HCT116 (cell line): ENCODE results near the gene GFI1B. TPM values are rescaled to one million over a fixed set of nuclear protein-coding genes. Genes with fewer than 3 reads are reported as not detected.

ENCODE experiments used
- ATAC-seq: fragments of 200-7000 bp; cut with Tn5 transposase; 2 replicates; pipeline ENCODE4 v1.9.1; 2020; ENCODE audit warnings: mild to moderate bottlenecking, moderate library complexity
- BruUV-seq: library from RNA; stranded (reverse); fragments of 400-500 nt; replicated peaks from 2 replicates; lab custom pipeline; 2021; lab: Mats Ljungman, UMichigan
- CTCF ChIA-PET: fragments of 300-600 bp; sonication (Branson Sonifier 250); formaldehyde crosslinking; loops from one replicate; lab custom pipeline; 2021; ENCODE audit warnings: antibody characterized with exemption; lab: Charles Lee
- POLR2A ChIA-PET: fragments of 300-600, 350-600 bp; sonication (Branson Sonifier 250); formaldehyde crosslinking; loops from one replicate; lab custom pipeline; 2021; ENCODE audit warnings: antibody characterized with exemption; lab: Charles Lee
- RAD21 ChIA-PET, 2 experiments: fragments of 300-600 bp; sonication (Branson Sonifier 250); formaldehyde crosslinking; loops; one replicate each; lab custom pipeline; 2023; ENCODE audit warnings: low total read pairs in 2 of 2; ENCODE audit not compliant: uncharacterized antibody in 2 of 2, unreplicated experiment in 2 of 2, low non-redundant PET in 1 of 2; lab: Charles Lee
- DNase-seq: peaks from one replicate; pipeline ENCODE4 v3.0.0-alpha.2; 2010; ENCODE audit warnings: low read depth, low spot score
- H2AFZ ChIP-seq: fragments of 200-600 bp; shearing (Covaris generic), sonication (generic); 2 replicates; pipeline ENCODE4 v1.6.1; 2017; ENCODE audit warnings: low read depth, mixed run types, mixed read lengths, antibody characterized with exemption, low read length; ENCODE audit not compliant: poor library complexity, severe bottlenecking
- H3K27ac ChIP-seq: 2 replicates; pipeline ENCODE4 v1.5.1; 2012; ENCODE audit warnings: low read depth, low read length
- H3K27me3 ChIP-seq: fragments of 200-600 bp; sonication (generic); 2 replicates; pipeline ENCODE4 v1.6.1; 2016; ENCODE audit warnings: mixed run types, low read length, mixed read lengths; ENCODE audit not compliant: insufficient read depth
- H3K36me3 ChIP-seq, 2 experiments: fragments of 200-500 bp in 1 of 2; fragments of 200-600 bp in 1 of 2; sonication (Bioruptor generic) in 1 of 2; sonication (generic) in 1 of 2; 2 replicates each; pipeline versions ENCODE4 v1.5.1 to v1.6.1; 2014 to 2016; ENCODE audit warnings: low read length in 2 of 2, inconsistent platforms in 1 of 2, mixed read lengths in 1 of 2, mixed run types in 1 of 2; ENCODE audit not compliant: insufficient read depth in 2 of 2, control insufficient read depth in 1 of 2
- H3K4me1 ChIP-seq, 2 experiments: fragments of 200-600 bp in 1 of 2; sonication (generic) in 1 of 2; 2 replicates each; pipeline versions ENCODE4 v1.5.1 to v1.6.1; 2012 to 2017; ENCODE audit warnings: low read length in 2 of 2, inconsistent platforms in 1 of 2, mild to moderate bottlenecking in 1 of 2, mixed read lengths in 1 of 2, mixed run types in 1 of 2, moderate library complexity in 1 of 2; ENCODE audit not compliant: insufficient read depth in 2 of 2, control insufficient read depth in 1 of 2
- H3K4me2 ChIP-seq: fragments of 200-600 bp; sonication (generic); 2 replicates; pipeline ENCODE4 v1.6.1; 2017; ENCODE audit warnings: mixed run types, low read length, mixed read lengths
- H3K4me3 ChIP-seq, 2 experiments: fragments of 200-600 bp in 1 of 2; sonication (generic) in 1 of 2; replicated peaks in 1 of 2; 2 replicates each; pipeline ENCODE4 v1.5.1; 2011 to 2016; ENCODE audit warnings: low read length in 2 of 2, control low read depth in 1 of 2, low read depth in 1 of 2, mild to moderate bottlenecking in 1 of 2, mixed read lengths in 1 of 2, mixed run types in 1 of 2
- H3K79me2 ChIP-seq: fragments of 200-600 bp; sonication (generic); 2 replicates; pipeline ENCODE4 v1.6.1; 2017; ENCODE audit warnings: mild to moderate bottlenecking, mixed run types, low read length, moderate library complexity, mixed read lengths; ENCODE audit not compliant: insufficient read depth
- H3K9ac ChIP-seq: fragments of 200-600 bp; sonication (generic); 2 replicates; pipeline ENCODE4 v1.6.1; 2016; ENCODE audit warnings: low read length, mixed read lengths
- H3K9me2 ChIP-seq: fragments of 200-600 bp; sonication (generic), shearing (Covaris generic); 2 replicates; pipeline ENCODE4 v1.6.1; 2017; ENCODE audit warnings: mixed run types, mild to moderate bottlenecking, moderate library complexity; ENCODE audit not compliant: insufficient read depth
- H3K9me3 ChIP-seq, 2 experiments: fragments of 200-500 bp in 1 of 2; fragments of 200-600 bp in 1 of 2; sonication (Bioruptor generic) in 1 of 2; sonication (generic) in 1 of 2; 2 replicates each; pipeline ENCODE4 v1.6.1; 2014 to 2017; ENCODE audit warnings: low read length in 2 of 2, mixed read lengths in 2 of 2, inconsistent platforms in 1 of 2, low read depth in 1 of 2, mild to moderate bottlenecking in 1 of 2, mixed run types in 1 of 2, moderate library complexity in 1 of 2; ENCODE audit not compliant: control insufficient read depth in 1 of 2, insufficient read depth in 1 of 2
- H4K20me1 ChIP-seq: fragments of 200-600 bp; sonication (generic), shearing (Covaris generic); 2 replicates; pipeline ENCODE4 v1.6.1; 2017; ENCODE audit warnings: mixed run types, mild to moderate bottlenecking, moderate library complexity; ENCODE audit not compliant: insufficient read depth
- CTCF ChIP-seq, 3 experiments: fragments of 200-600 bp in 1 of 3; sonication (generic) in 1 of 3; IDR thresholded peaks in 2 of 3; conservative IDR thresholded peaks in 1 of 3; 2 replicates each; pipeline ENCODE4 v1.5.1; 2012 to 2017; ENCODE audit warnings: low read depth in 2 of 3, low read length in 2 of 3, antibody characterized with exemption in 1 of 3, borderline replicate concordance in 1 of 3, control low read depth in 1 of 3, mild to moderate bottlenecking in 1 of 3, mixed read lengths in 1 of 3, mixed run types in 1 of 3, moderate library complexity in 1 of 3; ENCODE audit not compliant: insufficient read depth in 1 of 3
- EGR1 ChIP-seq: IDR thresholded peaks from 2 replicates; pipeline ENCODE4 v1.6.1; 2012; ENCODE audit warnings: low read depth
- ELF1 ChIP-seq: IDR thresholded peaks from 2 replicates; pipeline ENCODE4 v1.6.1; 2012; ENCODE audit warnings: low read depth, borderline replicate concordance
- EZH2phosphoT487 ChIP-seq: fragments of 200-600 bp; IDR thresholded peaks from 2 replicates; pipeline ENCODE4 v1.6.1; 2018; ENCODE audit warnings: antibody characterized with exemption, borderline replicate concordance
- FOSL1 ChIP-seq: IDR thresholded peaks from 2 replicates; pipeline ENCODE4 v1.6.1; 2012; ENCODE audit warnings: low read depth
- JUND ChIP-seq: IDR thresholded peaks from 2 replicates; pipeline ENCODE4 v1.6.1; 2012
- MAX ChIP-seq: IDR thresholded peaks from 2 replicates; pipeline ENCODE4 v1.6.1; 2012
- POLR2AphosphoS5 ChIP-seq: IDR thresholded peaks from 2 replicates; pipeline ENCODE4 v1.6.1; 2011; ENCODE audit warnings: mild to moderate bottlenecking, low read depth, low read length, moderate library complexity
- RAD21 ChIP-seq: IDR thresholded peaks from 2 replicates; pipeline ENCODE4 v1.6.1; 2012; ENCODE audit warnings: low read depth, mild to moderate bottlenecking
- SIN3A ChIP-seq: IDR thresholded peaks from 2 replicates; pipeline ENCODE4 v1.6.1; 2012; ENCODE audit warnings: low read depth
- SP1 ChIP-seq: IDR thresholded peaks from 2 replicates; pipeline ENCODE4 v1.6.1; 2012; ENCODE audit warnings: low read depth
- SRF ChIP-seq: IDR thresholded peaks from 2 replicates; pipeline ENCODE4 v1.6.1; 2012; ENCODE audit warnings: low read depth
- YY1 ChIP-seq: IDR thresholded peaks from 2 replicates; pipeline ENCODE4 v1.6.1; 2011; ENCODE audit warnings: low read length, low read depth, moderate library complexity, mild to moderate bottlenecking; ENCODE audit not compliant: insufficient replicate concordance; ENCODE audit errors: extremely low read depth
- ZFX ChIP-seq: fragments of 450-650 bp; IDR thresholded peaks from 2 replicates; pipeline ENCODE4 v1.6.1; 2017
- intact Hi-C: fragments of 100-400 bp; cut with micrococcal nuclease; formaldehyde crosslinking; loops from 2 replicates; pipeline ENCODE4 v1.10.0; 2022
- total RNA-seq: library from RNA; stranded (reverse); gene quantifications from one replicate; pipeline ENCODE4 v1.2.1, GENCODE V29; 2021; ENCODE audit not compliant: unreplicated experiment

The GFI1B gene
- total RNA-seq, 1 experiment from 2014 or later = 0.20 TPM

GRCh38 chr9:132994410-132995120 lies 16.1 kb downstream of the GFI1B start:
- POLR2A ChIA-PET = no interaction called here
- Histone ChIP-seq H3K79me2 (no peaks in the 10 kb centered on the region), H3K9ac (no peak overlapping the region), H3K4me1 (peaks cover 0 to 5% of the 10 kb centered on the region in 2 experiments; a peak in 2 of 4 replicates), H4K20me1 (no peaks in the 10 kb centered on the region), H3K27ac (no peak overlapping the region), H3K27me3 (peaks cover 7% of the 10 kb centered on the region; the same call in 1 of the 2 replicates), H3K4me2 (no peak overlapping the region), H3K36me3 (no peaks in the 10 kb centered on the region), H3K4me3 (no peak overlapping the region), H2AFZ (no peak overlapping the region), H3K9me2 (no peaks in the 10 kb centered on the region), H3K9me3 (no peaks in the 10 kb centered on the region)
- TF ChIP-seq FOSL1 = no peak
- no peak for TF ChIP-seq RAD21
- TF ChIP-seq ELF1 = no peak
- no peak for TF ChIP-seq CTCF (IDR thresholded peaks at IDR 0.05 in 2 of 3, conservative IDR thresholded peaks at IDR 0.05 in 1 of 3; ENCODE audit: borderline replicate concordance in 1 of 3, insufficient read depth in 1 of 3, low read depth in 2 of 3, low read length in 2 of 3)
- no peak for TF ChIP-seq MAX
- TF ChIP-seq SRF = no peak
- no peak for TF ChIP-seq POLR2AphosphoS5
- no peak for TF ChIP-seq EGR1
- no peak for TF ChIP-seq EZH2phosphoT487
- TF ChIP-seq YY1 = no peak
- no peak for TF ChIP-seq JUND
- no peak for TF ChIP-seq ZFX
- TF ChIP-seq SIN3A = no peak
- TF ChIP-seq SP1 = no peak
- ATAC-seq (no peak), DNase-seq (no peak)
- no TSS peak for BruUV-seq
- CTCF ChIA-PET = no interaction called here
- RAD21 ChIA-PET = no interaction called here
- intact Hi-C loops = no loop called here
